HEK293T (cell line): ENCODE results near the gene INPP4B.

Experiments
- CTCF ChIA-PET: fragments of 350-600 bp; formaldehyde crosslinking; extraction: SDS; loops from one replicate; lab custom pipeline; 2021; ENCODE audit warnings: antibody characterized with exemption, inconsistent platforms; lab: Yijun Ruan, JAX
- POLR2A ChIA-PET: fragments of 350-600 bp; formaldehyde crosslinking; extraction: SDS; loops from one replicate; lab custom pipeline; 2020; ENCODE audit warnings: antibody characterized with exemption, inconsistent platforms; lab: Yijun Ruan, JAX
- DNase-seq: peaks from one replicate; pipeline ENCODE4 v3.0.0; 2012; ENCODE audit warnings: mixed read lengths; ENCODE audit errors: extremely low spot score
- ARNT ChIP-seq: fragments of 450-650 bp; IDR thresholded peaks from 2 replicates; pipeline ENCODE4 v1.6.1; 2017; ENCODE audit warnings: mild to moderate bottlenecking
- BHLHE40 ChIP-seq: fragments of 450-650 bp; IDR thresholded peaks from 2 replicates; pipeline ENCODE4 v1.6.1; 2016; ENCODE audit warnings: mild to moderate bottlenecking, moderate library complexity, borderline replicate concordance
- CTBP1 ChIP-seq: fragments of 450-650 bp; IDR thresholded peaks from 2 replicates; pipeline ENCODE4 v1.6.1; 2016; ENCODE audit warnings: borderline replicate concordance
- ELF4 ChIP-seq: fragments of 450-650 bp; IDR thresholded peaks from 2 replicates; pipeline ENCODE4 v1.6.1; 2017; ENCODE audit warnings: antibody characterized with exemption
- FOXA1 ChIP-seq: fragments of 450-650 bp; IDR thresholded peaks from 2 replicates; pipeline ENCODE4 v1.6.1; 2016; ENCODE audit warnings: mild to moderate bottlenecking
- FOXK2 ChIP-seq: fragments of 450-650 bp; IDR thresholded peaks from 2 replicates; pipeline ENCODE4 v1.6.1; 2016; ENCODE audit warnings: mild to moderate bottlenecking
- FOXM1 ChIP-seq: fragments of 450-650 bp; IDR thresholded peaks from 2 replicates; pipeline ENCODE4 v1.6.1; 2017; ENCODE audit warnings: mild to moderate bottlenecking, borderline replicate concordance
- HDGF ChIP-seq: fragments of 450-650 bp; IDR thresholded peaks from 2 replicates; pipeline ENCODE4 v1.6.1; 2017; ENCODE audit warnings: antibody characterized with exemption, borderline replicate concordance
- L3MBTL2 ChIP-seq: fragments of 450-650 bp; conservative IDR thresholded peaks from 2 replicates; pipeline ENCODE4 v1.6.1; 2016; ENCODE audit warnings: mild to moderate bottlenecking
- LEF1 ChIP-seq: fragments of 450-650 bp; IDR thresholded peaks from 2 replicates; pipeline ENCODE4 v1.6.1; 2017; ENCODE audit warnings: mild to moderate bottlenecking, borderline replicate concordance
- NFRKB ChIP-seq: fragments of 450-650 bp; IDR thresholded peaks from 2 replicates; pipeline ENCODE4 v1.6.1; 2016; ENCODE audit warnings: mild to moderate bottlenecking, moderate library complexity
- SP1 ChIP-seq: fragments of 450-650 bp; IDR thresholded peaks from 2 replicates; pipeline ENCODE4 v1.6.1; 2017
- SUZ12 ChIP-seq: fragments of 450-650 bp; IDR thresholded peaks from 2 replicates; pipeline ENCODE4 v1.6.1; 2016; ENCODE audit warnings: mild to moderate bottlenecking
- TARDBP ChIP-seq: fragments of 450-650 bp; IDR thresholded peaks from 2 replicates; pipeline ENCODE4 v1.6.1; 2016
- ZNF384 ChIP-seq: fragments of 450-650 bp; IDR thresholded peaks from 2 replicates; pipeline ENCODE4 v1.6.1; 2016
- TF ChIP-seq, protein P1 (sequence below): fragments of 450-650 bp; IDR thresholded peaks from 2 replicates; pipeline ENCODE4 v1.6.1; 2016

The INPP4B gene

DNA sequence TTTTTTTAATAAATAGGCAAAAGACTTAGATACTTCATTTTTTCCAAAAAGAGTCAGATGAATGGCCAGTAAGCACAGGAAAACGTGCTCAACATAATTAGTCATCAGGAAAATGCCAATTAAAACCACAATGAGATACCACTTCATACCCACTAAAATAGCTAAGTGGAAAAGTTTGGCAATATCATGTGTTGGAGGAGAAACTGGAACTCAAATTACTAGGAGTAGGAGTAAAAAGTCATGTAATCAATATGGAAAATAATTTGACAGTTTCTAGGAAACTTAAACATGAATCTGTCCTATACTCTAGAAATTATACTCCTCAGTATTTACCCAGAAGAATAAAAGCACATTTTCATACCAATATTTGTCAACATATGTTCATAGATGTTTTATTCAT, 449.8 kb downstream of the INPP4B start:
- ChIA-PET CTCF (no interaction called here), POLR2A (interaction anchor here (1.4 kb wide), 1 partner anchor 9 kb away, joined by 3 read pairs; no protein-coding TSS in a partner anchor)
- DNase-seq, result no peak
- TF ChIP-seq SUZ12 (no peak), TARDBP (no peak), HDGF (no peak), ZNF384 (no peak), LEF1 (no peak), ELF4 (no peak), SP1 (no peak), L3MBTL2 (no peak), BHLHE40 (no peak)

DNA sequence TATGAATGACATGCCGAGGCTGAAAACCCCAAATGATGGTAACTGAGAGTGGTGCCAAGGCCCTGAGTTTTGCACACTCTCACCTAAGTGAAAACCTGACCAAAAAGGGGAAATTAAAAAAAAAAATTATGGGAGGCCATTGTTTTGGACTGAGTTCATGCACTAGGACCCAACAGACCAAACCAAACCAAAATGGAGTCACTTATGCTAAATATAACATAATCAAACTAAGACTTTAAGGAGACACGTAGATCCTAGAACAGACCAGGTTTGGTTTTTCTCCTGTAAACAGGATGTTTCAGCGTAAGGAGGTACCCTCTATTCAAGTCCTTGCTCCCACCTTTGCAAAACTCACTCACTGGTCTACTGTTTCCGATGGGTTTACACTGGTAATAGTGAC, 453.0 kb downstream of the INPP4B start:
- no peak for DNase-seq
- ChIA-PET CTCF (no interaction called here), POLR2A (no interaction called here)
- TF ChIP-seq CTBP1 (no peak), ZNF384 (no peak), SP1 (no peak), FOXA1 (no peak), TARDBP (no peak), HDGF (no peak), SUZ12 (no peak), FOXK2 (no peak), ARNT (no peak), NFRKB (no peak), LEF1 (no peak), BHLHE40 (no peak), L3MBTL2 (no peak), ELF4 (no peak), FOXM1 (no peak)
- TF ChIP-seq, protein P1, sequence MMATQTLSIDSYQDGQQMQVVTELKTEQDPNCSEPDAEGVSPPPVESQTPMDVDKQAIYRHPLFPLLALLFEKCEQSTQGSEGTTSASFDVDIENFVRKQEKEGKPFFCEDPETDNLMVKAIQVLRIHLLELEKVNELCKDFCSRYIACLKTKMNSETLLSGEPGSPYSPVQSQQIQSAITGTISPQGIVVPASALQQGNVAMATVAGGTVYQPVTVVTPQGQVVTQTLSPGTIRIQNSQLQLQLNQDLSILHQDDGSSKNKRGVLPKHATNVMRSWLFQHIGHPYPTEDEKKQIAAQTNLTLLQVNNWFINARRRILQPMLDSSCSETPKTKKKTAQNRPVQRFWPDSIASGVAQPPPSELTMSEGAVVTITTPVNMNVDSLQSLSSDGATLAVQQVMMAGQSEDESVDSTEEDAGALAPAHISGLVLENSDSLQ, result no peak

DNA sequence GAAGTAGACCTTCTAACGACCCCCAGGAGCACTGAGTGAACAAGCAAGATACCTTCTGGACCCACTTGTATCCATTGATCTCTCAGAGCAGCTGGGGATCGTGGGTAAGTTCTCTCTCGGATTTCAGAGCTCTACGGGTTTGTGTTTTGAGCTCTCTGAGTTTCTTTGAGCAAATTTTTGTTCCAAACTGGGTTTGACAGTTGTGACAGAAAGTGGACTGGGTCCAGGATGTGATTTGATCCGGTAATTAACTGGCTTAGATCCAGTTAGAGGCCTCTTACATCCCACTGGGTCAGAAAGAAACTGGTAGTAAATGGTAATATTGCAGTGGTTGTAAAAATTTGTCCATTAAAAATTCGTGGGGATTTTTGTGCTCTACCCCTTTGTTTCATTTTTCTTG, 459.2 kb downstream of the INPP4B start:
- TF ChIP-seq CTBP1 (no peak), ARNT (no peak), FOXM1 (no peak), FOXA1 (no peak), ZNF384 (no peak), ELF4 (no peak), SP1 (no peak), L3MBTL2 (no peak), BHLHE40 (no peak), LEF1 (no peak), HDGF (no peak), TARDBP (no peak), NFRKB (no peak), SUZ12 (no peak), FOXK2 (no peak)
- TF ChIP-seq, protein P1, result no peak
- no peak for DNase-seq
- ChIA-PET POLR2A (interaction anchor here (0.7 kb wide), 1 partner anchor 19 kb away, joined by 3 read pairs; no protein-coding TSS in a partner anchor), CTCF (no interaction called here)

DNA sequence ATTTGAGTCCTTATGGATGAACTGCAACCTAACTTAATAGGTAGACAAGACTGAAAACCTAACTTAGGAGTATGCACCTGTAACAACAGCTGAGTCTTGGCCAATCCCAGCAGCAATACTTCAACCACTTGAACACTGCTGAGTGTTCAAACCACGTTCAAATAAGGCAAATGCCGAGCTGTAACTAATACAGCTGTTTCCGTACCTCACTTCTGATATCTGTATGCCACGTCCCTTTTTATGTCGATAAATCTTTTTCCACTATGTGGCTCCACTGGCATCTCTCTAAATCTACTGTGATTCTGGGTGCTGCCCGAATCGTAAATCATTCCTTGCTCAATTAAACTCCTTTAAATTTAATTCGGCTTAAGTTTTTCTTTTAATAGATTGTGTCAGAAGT, 459.7 kb downstream of the INPP4B start:
- ChIA-PET POLR2A (interaction anchor here (0.7 kb wide), 1 partner anchor 19 kb away, joined by 3 read pairs; no protein-coding TSS in a partner anchor), CTCF (no interaction called here)
- no peak for DNase-seq
- TF ChIP-seq CTBP1 (no peak), SUZ12 (no peak)
- TF ChIP-seq, protein P1, result no peak

DNA sequence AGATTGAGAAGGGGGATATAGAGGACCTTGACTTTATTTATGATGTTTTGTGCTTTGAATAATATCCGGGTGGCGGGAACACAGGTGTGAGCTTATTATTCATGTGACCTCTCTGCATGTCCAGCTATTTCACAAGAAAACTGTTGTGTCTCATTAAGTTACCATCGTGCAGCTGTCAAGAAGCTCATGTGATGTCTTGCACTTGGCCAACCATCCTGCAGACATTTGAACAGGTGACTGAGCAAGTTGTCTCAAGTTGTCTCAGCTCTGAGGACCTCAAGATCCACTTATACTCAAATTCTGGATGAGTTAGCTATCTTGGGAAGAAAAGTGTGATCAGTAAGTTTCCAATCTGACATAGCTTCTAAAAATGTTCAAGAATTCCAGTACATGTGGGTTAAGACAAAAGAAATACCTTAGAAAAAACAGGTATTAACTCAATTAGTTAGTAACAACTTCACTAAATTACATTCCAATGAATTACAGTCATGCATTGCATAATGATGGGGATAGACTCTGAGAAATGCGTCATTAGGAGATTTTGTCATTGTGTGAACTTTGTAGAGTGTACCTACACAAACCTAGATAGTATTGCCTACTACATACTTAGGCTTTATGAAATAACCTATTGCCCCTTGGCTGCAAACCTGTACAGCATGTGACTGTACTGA, 462.2 kb downstream of the INPP4B start:
- ChIA-PET POLR2A (no interaction called here), CTCF (no interaction called here)
- TF ChIP-seq SUZ12 (no peak), LEF1 (no peak), TARDBP (no peak), NFRKB (no peak), CTBP1 (no peak), SP1 (no peak), L3MBTL2 (no peak), ELF4 (no peak), FOXA1 (no peak), FOXK2 (no peak), ARNT (no peak), ZNF384 (no peak), FOXM1 (no peak)
- DNase-seq, result no peak

DNA sequence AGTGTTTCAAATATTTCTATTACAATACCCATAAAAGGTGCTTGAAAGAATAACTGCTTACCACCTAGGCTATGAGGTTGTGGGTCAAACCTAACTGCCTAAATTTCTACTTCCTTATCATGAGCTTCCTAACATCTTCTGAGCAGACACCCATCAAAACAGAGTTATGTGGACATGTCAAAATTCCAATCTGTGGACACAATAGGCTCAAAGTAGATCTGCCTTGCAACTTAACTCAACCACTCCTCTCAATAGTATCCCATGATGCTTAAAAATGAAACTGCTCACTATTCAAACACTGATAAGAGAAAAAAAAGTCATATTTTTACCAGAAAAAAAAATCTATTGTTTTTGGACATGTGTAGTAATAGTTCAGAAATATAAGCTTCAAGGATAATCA, 462.7 kb downstream of the INPP4B start:
- DNase-seq, result no peak
- ChIA-PET CTCF (no interaction called here), POLR2A (no interaction called here)
- TF ChIP-seq FOXA1 (no peak), SUZ12 (no peak), ELF4 (no peak), ARNT (no peak), CTBP1 (no peak)
